Natural killer cell (primary cell): ENCODE measurements around the gene SYNE2. TPM values are rescaled to one million over a fixed set of nuclear protein-coding genes. Genes with fewer than 3 reads are reported as not detected.

Source experiments
- ATAC-seq, 3 donors: fragments of 150-1000 bp in 2 of 3; fragments of 200-7000 bp in 1 of 3; cut with Tn5 transposase; 1 replicate in 1 of 3; 2 replicates in 2 of 3; pipeline ENCODE4 v1.10.0; 2021; ENCODE audit warnings: mild to moderate bottlenecking in 2 of 3, moderate library complexity in 2 of 3
- DNase-seq, 2 donors: peaks; one replicate each; pipeline versions ENCODE4 v3.0.0 to v3.0.0-alpha.2; 2013 to 2021; ENCODE audit warnings: mixed read lengths in 1 of 2
- H3K27ac ChIP-seq: one replicate; pipeline ENCODE4 v1.5.1; 2013; ENCODE audit warnings: mild to moderate bottlenecking, low read length
- H3K27me3 ChIP-seq: one replicate; pipeline ENCODE4 v1.6.1; 2013; ENCODE audit warnings: low read length; ENCODE audit not compliant: control insufficient read depth, insufficient read depth
- H3K36me3 ChIP-seq: one replicate; pipeline ENCODE4 v1.6.1; 2013; ENCODE audit warnings: low read length; ENCODE audit not compliant: control insufficient read depth, insufficient read depth
- H3K4me1 ChIP-seq: one replicate; pipeline ENCODE4 v1.6.1; 2013; ENCODE audit warnings: low read length; ENCODE audit not compliant: control insufficient read depth, insufficient read depth
- H3K4me3 ChIP-seq: one replicate; pipeline ENCODE4 v1.5.1; 2013; ENCODE audit warnings: low read length
- H3K9me3 ChIP-seq: one replicate; pipeline ENCODE4 v1.6.1; 2013; ENCODE audit warnings: low read length; ENCODE audit not compliant: control insufficient read depth, insufficient read depth
- H3K27ac Mint-ChIP-seq, 2 donors: one replicate each; pipeline ENCODE4 v1.8.0; 2022; ENCODE audit warnings: mild to moderate bottlenecking in 2 of 2, mixed read lengths in 2 of 2, moderate library complexity in 1 of 2
- H3K27me3 Mint-ChIP-seq, 2 donors: one replicate each; pipeline ENCODE4 v1.8.0; 2022; ENCODE audit warnings: low read depth in 2 of 2, mixed read lengths in 2 of 2
- H3K36me3 Mint-ChIP-seq: one replicate; pipeline ENCODE4 v1.8.0; 2022; ENCODE audit warnings: mixed read lengths
- H3K4me1 Mint-ChIP-seq, 2 donors: one replicate each; pipeline ENCODE4 v1.8.0; 2022; ENCODE audit warnings: mixed read lengths in 2 of 2
- H3K4me3 Mint-ChIP-seq: one replicate; pipeline ENCODE4 v1.8.0; 2022; ENCODE audit warnings: mild to moderate bottlenecking, moderate library complexity, mixed read lengths
- H3K9me3 Mint-ChIP-seq, 2 donors: one replicate each; pipeline ENCODE4 v1.8.0; 2022; ENCODE audit warnings: mixed read lengths in 2 of 2
- WGBS: methylation state at CpG from one replicate; pipeline ENCODE4 v1.1.7; 2013; ENCODE audit warnings: missing lambda C conversion rate; ENCODE audit not compliant: insufficient coverage; 5-methylcytosine and 5-hydroxymethylcytosine counted together
- intact Hi-C: fragments of 100-400 bp; cut with micrococcal nuclease; formaldehyde crosslinking; loops from one replicate; pipeline ENCODE4 v1.14.2; 2022
- total RNA-seq, 4 donors: library from RNA; stranded (reverse); fragments of 120-200 nt in 1 of 4; gene quantifications; one replicate each; pipeline versions ENCODE4 v1.2.3 to v1.2.4, GENCODE V29; 2013 to 2022
- TF ChIP-seq, protein P1 (sequence below): fragments of 200-600 bp; IDR thresholded peaks from one replicate; pipeline ENCODE4 v1.8.0; 2022; ENCODE audit warnings: antibody characterized with exemption

The SYNE2 gene
- total RNA-seq, 3 donors from 2014 or later (not counting 1 experiment from before 2014, with no cell fraction given), result 325 to 434 (median 373) TPM

- intact Hi-C loops, result no loop called here
- peaks cover 22% of the 10 kb centered on the region for H3K36me3 ChIP-seq
- peak overlapping the region; percentile 34 to 72 for H3K27ac Mint-ChIP-seq
- ATAC-seq, result no peak
- no peaks in the 10 kb centered on the region for H3K36me3 Mint-ChIP-seq
- H3K9me3 Mint-ChIP-seq, result no peaks in the 10 kb centered on the region
- no peak overlapping the region for H3K4me3 ChIP-seq
- TF ChIP-seq, protein P1, sequence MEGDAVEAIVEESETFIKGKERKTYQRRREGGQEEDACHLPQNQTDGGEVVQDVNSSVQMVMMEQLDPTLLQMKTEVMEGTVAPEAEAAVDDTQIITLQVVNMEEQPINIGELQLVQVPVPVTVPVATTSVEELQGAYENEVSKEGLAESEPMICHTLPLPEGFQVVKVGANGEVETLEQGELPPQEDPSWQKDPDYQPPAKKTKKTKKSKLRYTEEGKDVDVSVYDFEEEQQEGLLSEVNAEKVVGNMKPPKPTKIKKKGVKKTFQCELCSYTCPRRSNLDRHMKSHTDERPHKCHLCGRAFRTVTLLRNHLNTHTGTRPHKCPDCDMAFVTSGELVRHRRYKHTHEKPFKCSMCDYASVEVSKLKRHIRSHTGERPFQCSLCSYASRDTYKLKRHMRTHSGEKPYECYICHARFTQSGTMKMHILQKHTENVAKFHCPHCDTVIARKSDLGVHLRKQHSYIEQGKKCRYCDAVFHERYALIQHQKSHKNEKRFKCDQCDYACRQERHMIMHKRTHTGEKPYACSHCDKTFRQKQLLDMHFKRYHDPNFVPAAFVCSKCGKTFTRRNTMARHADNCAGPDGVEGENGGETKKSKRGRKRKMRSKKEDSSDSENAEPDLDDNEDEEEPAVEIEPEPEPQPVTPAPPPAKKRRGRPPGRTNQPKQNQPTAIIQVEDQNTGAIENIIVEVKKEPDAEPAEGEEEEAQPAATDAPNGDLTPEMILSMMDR, result no peak
- no peak overlapping the region for H3K4me3 Mint-ChIP-seq
- 87% methylated on average over 5 of the region's 7 CpGs for WGBS
- no peak for DNase-seq
- H3K4me1 ChIP-seq, result no peaks in the 10 kb centered on the region
- no peaks in the 10 kb centered on the region for H3K27me3 ChIP-seq
- H3K27ac ChIP-seq, result no peak overlapping the region
- peaks cover 49 to 50% of the 10 kb centered on the region in 2 donors for H3K4me1 Mint-ChIP-seq
- H3K27me3 Mint-ChIP-seq, result no peaks in the 10 kb centered on the region
- no peaks in the 10 kb centered on the region for H3K9me3 ChIP-seq
Measured at GRCh38 chr14:63910583-63911363, 58.0 kb downstream of the SYNE2 start.

GRCh38 chr14:63911404-63911803, 58.6 kb downstream of the SYNE2 start:
- no CpG with 5 or more reads among the region's 1 CpG for WGBS
- Histone ChIP-seq H3K36me3 (peaks cover 27% of the 10 kb centered on the region), H3K9me3 (no peaks in the 10 kb centered on the region), H3K27ac (no peak overlapping the region), H3K4me3 (no peak overlapping the region), H3K27me3 (no peaks in the 10 kb centered on the region), H3K4me1 (no peaks in the 10 kb centered on the region)
- no peak for ATAC-seq
- H3K4me3 Mint-ChIP-seq, result no peak overlapping the region
- no peaks in the 10 kb centered on the region for H3K9me3 Mint-ChIP-seq
- intact Hi-C loops, result no loop called here
- TF ChIP-seq, protein P1, result no peak
- H3K36me3 Mint-ChIP-seq, result no peaks in the 10 kb centered on the region
- H3K27me3 Mint-ChIP-seq, result no peaks in the 10 kb centered on the region
- peak overlapping the region; percentile 34 to 72 for H3K27ac Mint-ChIP-seq
- peaks cover 45 to 50% of the 10 kb centered on the region in 2 donors for H3K4me1 Mint-ChIP-seq
- DNase-seq, result no peak

GRCh38 chr14:63912286-63912685, 59.5 kb downstream of the SYNE2 start:
- Histone ChIP-seq H3K27ac (no peak overlapping the region), H3K36me3 (peaks cover 27% of the 10 kb centered on the region), H3K27me3 (no peaks in the 10 kb centered on the region), H3K4me1 (no peaks in the 10 kb centered on the region), H3K9me3 (no peaks in the 10 kb centered on the region), H3K4me3 (no peak overlapping the region)
- DNase-seq (no peak), ATAC-seq (no peak)
- Mint-ChIP-seq H3K9me3 (no peaks in the 10 kb centered on the region), H3K27me3 (no peaks in the 10 kb centered on the region), H3K4me1 (peaks cover 36 to 42% of the 10 kb centered on the region in 2 donors), H3K4me3 (no peak overlapping the region), H3K36me3 (no peaks in the 10 kb centered on the region), H3K27ac (no peak overlapping the region)
- TF ChIP-seq, protein P1, result no peak
- intact Hi-C loops, result no loop called here
- 85% methylated on average over 1 of the region's 1 CpG for WGBS
